ENCODE results near the gene MTREX.

Gene MTREX

DNA sequence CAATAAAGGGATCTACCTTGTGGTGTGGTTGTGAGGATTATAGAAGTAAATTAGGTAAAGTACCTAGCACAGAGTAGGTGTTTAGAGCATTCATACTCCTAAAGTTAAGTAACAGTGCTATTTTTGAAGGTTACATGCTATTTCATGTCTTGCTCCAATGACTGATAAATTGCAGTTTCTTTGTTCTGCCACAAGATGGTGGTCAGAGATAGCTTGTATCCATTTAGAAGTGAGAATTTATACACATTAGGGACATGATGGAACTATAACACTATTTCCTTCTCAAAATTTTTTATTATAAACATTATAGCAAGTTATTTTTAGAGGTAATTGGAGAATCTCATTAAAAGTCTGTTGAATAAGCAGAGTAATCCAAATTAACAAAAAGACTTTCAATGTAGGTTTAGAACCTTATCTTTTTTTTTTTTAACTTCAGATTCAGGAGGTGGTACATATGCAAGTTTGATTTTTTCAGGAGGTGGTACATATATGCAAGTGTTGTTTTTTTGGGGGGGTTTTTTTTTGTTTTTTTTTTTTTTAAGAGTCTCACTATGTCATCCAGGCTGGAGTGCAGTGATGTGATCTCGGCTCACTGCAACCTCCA lies 17.1 kb downstream of the MTREX start:
- DNase-seq (ENCODE audit: low spot score), result no peak

DNA sequence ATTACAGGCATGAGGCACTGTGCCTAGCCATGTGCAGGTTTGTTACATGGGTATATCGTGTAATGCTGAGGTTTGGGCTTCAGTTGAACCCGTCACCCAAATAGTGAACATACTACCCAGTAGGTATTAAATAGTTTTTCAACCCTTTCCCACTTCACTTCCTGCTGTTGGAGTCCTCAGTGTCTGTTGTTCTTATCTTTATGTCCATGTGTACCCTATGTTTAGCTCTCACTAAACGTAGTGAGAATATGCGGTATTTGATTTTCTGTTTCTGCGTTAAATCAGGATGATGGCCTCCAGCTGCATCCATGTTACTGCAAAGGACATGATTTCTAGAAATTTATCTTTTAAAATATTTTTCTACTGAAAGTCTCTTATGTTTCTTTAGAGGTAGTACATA lies 17.8 kb downstream of the MTREX start:
- DNase-seq (ENCODE audit: low spot score), result no peak

DNA sequence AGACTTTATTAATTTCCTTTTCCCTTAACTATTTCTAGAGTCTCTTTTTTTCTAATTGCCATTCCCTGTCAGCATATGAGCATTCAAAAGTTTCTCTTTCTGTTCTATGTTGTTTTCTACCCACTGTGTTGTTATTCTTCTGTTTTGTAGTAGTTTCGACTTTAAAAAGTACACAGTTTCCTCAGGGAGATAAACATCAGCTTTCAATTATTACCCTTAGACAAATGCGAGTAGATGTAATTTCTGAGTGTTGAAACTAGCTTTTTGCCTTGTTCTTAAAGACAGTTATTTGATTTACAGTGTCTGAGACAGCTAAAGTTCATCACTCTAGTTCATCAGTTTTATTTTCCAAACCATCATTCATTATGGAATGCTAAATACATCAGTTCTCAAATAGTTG lies 19.5 kb downstream of the MTREX start:
- DNase-seq (ENCODE audit: low spot score), result no peak

DNA sequence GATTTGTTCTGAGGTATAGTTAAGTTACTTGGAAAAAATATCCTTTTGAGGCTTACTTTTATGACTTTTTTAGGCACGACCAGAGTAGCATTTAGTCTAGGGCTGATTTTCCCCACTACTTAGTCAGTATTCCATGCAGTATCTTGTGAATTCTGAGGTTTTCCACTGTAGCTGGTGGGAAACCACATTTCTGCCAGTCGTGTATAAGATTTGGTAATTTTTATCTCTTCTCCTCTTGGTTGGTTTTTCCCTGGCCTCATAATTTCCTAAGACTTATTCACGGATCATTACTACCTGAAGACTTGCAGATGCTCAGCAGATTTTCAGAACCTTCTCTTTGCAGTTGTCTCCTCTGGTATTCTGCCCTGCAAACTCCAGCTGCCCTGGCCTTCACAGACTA lies 23.5 kb downstream of the MTREX start:
- no peak for DNase-seq (ENCODE audit: low spot score)

DNA sequence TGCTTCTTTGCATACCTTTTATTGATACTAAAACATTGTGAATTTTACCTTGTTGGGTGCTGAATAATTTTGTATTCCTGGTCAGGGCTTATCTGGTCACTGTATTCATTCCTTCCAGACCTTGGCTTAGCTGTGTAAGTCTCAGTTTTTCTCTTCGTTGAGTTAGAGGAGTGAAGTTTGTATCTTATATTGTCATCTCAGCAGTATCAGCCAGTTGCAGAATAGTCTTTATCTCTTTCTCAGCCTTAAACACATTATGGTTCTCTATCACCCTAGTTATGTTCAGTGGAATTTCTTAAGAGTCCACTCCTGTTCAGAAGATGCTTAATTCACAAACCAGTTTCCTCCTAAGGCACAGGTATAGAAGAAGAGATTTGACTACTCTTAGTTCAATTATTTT lies 25.2 kb downstream of the MTREX start:
- no peak for DNase-seq (ENCODE audit: low spot score)

DNA sequence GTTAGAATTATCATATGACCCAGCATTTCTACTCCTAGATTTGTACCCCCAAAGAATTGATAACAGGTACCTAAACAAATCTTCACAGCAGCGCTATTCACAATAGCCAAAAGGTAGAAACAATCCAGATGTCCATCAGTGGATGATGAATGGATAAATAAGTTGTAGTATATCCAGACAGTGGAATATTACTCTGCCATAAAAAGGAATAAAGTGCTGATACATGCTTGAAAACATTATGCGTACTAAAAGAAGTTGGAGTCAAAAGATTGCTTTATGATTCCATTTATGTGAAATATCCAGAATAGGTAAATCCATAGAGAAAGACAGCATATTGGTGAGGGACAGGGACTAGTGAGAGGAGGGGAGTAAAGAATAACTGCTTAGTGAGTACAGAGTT lies 26.0 kb downstream of the MTREX start:
- DNase-seq (ENCODE audit: low spot score), result no peak

DNA sequence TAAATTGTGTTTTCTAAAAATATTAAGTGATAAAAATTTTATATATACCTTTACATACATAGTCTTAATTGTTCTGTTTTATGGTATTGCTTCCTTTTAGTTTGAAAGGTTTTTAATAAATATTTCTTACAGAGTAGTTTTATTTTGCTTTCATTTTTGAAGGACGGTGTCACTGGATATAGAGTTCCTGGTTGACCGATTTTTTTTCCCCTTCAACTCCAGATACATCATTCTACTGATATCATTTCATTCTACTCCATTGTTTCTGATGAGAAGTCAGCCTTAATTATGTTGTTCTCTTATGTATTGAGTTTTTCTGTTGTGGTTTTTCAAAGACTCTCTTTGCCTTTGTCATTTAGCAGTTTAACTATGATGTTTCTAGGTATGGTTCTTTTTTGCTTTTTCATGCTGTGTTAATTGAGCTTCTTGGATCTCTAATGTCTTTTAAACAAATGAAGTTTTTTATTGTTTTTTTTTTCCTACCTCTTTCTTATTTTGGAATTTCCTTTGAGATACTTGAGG lies 30.4 kb downstream of the MTREX start:
- DNase-seq (ENCODE audit: low spot score), result no peak

DNA sequence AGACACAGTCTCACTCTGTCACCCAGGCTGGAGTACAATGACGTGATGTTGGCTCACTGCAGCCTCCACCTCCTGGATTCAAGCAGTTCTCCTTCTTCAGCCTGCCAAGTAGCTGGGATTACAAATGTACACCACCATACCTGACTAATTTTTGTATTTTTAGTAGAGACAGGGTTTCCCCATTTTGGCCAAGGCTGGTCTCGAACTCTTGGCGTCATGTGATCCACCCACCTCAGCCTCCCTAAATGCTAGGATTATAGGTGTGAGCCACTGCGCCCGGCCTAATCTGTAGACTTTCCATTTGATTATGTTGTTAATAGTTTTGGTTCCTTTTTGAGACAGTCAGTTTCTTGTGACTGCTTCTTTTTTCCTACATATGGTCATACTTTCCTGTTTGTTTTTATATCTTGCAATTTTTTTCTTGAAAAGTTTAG lies 31.0 kb downstream of the MTREX start:
- DNase-seq (ENCODE audit: low spot score), result no peak

DNA sequence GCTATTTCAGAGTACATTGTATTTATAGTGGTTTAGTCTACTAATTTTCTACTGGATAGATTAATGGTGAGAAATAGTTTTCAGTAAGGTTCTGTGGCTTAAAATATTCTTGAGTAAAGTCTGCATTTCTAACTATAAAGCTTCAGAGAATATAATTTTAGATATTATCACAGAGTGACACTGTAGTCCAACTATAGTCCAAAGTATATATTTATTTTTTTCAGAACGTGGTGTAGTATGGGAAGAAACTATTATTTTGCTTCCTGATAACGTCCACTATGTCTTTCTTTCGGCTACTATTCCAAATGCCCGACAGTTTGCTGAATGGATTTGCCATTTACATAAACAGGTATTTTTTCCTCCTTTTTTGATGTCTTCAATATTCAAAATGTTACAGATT lies 35.3 kb downstream of the MTREX start:
- DNase-seq (ENCODE audit: low spot score), result no peak

DNA sequence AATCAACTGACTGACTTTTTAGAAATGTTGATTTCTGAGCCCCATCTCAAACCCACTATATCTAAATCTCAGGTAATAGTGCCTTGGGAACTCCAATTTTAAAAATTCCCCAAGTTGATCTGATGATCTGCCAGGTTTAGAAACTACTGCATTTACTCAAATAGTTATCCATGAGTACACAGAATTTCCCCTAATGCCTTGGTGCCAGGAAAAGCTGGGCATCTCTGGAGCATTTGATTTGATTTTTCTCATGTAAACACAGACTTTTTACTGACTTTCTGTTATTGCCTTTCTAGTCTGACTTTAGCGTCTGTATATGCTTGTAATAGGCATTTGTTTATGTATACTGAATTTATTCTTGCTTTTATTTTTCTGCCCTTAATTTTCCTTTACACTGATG lies 35.8 kb downstream of the MTREX start:
- DNase-seq (ENCODE audit: low spot score), result no peak

DNA sequence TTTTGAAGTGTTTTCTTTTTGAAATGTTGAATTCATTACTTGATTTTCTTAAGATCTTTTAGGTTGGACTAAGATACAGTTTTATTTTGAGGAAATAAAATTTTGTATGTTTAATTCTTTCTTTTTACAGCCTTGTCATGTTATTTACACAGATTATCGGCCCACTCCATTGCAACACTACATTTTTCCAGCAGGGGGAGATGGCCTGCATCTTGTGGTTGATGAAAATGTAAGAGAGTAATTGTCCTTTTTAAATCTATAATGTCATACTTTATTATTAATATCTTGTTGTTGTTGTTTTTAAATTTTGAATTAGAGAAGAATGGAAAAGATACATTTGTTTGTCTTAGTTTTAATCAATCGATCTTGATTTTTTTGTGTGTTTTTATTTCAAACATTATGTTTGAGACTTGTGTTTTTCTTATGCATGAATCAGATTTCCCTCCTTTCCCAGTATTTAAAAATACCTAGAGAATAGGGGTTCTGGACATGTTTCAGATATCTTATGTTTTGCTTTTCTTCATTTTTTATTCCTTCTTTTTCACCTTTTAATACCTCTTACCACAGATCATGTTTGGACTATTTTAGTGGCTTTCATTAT lies 36.7 kb downstream of the MTREX start:
- DNase-seq (ENCODE audit: low spot score), result no peak

DNA sequence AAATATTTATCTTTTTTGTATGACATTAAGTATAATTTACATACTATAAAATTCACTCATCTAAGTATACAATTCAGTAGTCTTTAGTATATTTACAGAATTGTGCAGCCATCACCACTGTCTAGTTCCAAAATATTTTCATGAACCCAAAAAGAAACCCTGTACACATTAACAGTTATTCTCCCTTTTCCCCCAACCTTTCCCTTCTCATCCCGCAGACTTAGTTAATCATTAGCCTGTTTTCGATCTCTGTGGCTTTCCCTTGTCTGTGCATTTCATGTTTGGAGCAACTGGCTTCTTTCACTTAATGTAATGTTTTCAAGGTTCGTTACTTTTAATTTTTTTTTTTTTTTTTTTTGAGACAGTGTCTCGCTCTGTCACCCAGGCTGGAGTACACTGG lies 37.5 kb downstream of the MTREX start:
- DNase-seq (ENCODE audit: low spot score), result peak; percentile 12

DNA sequence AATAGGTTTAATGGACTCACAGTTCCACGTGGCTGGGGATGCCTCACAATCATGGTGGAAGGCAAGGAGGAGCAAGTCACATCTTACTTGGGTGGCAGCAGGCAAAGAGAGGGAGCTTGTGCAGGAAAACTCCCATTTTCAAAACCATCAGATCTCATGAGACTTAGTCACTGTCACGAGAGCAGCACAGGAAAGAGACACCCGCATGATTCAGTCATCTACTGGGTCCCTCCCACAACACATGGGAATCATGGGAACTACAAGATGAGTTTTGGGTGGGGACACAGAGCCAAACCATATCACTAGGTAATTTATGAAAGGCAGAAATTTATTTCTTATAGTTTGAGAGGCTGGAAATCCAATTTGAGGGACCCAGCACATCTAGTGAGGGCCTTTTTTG lies 40.0 kb downstream of the MTREX start:
- DNase-seq (ENCODE audit: low spot score), result no peak

DNA sequence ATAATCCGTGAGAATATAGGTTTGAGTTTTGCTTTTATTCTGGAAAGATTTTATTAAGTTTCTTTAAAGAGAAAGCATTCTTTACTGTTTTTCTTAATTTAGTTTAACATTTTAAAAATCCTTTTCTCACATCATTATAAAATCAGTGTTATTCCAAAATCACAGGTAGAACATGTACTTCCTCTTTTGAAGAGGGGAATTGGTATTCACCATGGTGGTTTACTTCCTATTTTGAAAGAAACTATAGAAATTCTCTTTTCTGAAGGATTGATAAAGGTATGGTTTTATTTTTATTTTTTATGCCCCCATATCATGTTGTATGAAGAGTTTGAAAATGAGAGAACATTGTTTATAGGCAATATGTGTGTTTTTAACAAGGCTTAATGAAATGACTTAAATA lies 43.0 kb downstream of the MTREX start:
- DNase-seq (ENCODE audit: low spot score), result no peak

DNA sequence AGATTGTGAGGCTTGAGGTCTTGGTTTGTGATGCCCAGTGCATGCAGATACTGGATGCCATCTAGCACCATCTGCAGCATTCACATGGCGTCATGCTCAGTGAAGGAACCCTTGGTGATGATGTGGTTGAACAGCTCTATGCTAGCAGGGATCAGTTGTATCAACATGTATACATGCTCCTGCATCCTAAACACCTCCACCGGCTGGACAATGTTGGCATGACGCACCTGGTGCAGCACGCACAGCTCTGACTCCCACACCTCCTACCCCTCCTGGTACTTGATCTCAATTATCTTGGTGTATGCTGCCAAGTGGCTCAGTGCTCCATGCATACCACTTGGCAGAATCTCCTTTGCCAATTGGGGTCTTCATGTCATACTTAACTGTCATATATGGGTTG lies 49.1 kb downstream of the MTREX start:
- DNase-seq (ENCODE audit: low spot score), result no peak

DNA sequence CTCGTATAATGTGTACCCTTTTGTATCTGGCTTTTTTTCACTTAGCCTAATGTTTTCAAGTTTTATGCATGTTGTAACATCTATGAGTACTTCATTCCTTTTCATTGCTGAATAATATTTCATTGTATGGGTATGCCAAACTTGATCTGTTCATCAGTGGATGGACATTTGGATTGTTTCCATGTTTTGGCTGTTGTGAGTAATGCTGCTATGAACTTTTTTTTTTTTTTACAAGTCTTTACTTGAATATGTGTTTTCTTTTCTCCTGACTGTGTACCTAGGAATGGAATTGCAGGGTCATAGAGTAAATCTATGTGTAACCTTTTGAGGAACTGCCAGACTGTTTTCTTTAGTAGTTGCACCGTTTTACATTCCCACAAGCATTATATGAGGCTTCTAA lies 52.4 kb downstream of the MTREX start:
- DNase-seq (ENCODE audit: low spot score), result no peak

DNA sequence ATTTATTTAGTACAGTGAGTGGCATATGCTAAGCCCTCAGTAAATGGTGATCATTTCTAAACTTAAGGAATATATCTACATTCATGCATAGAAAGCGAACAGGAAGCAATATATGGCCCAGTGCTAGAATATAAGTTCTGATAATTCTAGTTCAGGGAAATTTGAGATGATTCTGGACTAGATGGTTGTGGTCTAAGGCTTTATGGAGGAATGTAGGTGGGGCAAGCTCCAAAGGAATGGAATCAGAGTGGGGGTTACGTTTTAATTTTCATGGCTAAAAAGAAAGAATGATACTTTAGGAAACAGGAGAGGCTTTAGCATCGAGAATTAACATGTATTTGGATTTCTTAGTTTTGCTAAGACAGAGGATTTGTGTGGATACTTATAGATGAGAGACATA lies 56.1 kb downstream of the MTREX start:
- DNase-seq (ENCODE audit: low spot score), result no peak

DNA sequence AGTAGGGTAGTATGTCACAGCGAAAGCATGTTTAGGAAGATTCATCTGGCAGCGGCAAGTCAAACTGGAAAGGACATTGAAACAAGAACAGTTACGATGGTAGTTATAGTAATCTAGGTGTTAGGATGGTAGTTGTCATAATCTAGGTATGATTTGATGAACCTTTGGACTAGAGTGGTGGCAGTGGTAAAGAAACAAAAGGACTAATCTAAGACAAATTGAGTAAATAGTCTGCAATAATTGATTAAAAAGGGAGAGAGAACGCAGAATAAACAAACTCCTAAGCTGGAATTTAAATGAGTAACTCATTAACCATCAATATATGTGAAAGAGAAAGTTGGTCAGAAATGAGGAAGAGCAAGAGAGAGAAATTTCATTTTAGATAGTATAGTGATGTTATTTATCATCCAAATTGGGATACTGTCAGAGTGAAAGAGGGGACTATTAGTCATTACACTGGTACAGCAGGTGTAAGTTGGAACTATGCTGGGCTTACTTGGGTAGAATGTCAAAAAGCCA lies 56.8 kb downstream of the MTREX start:
- no peak for DNase-seq (ENCODE audit: low spot score)

DNA sequence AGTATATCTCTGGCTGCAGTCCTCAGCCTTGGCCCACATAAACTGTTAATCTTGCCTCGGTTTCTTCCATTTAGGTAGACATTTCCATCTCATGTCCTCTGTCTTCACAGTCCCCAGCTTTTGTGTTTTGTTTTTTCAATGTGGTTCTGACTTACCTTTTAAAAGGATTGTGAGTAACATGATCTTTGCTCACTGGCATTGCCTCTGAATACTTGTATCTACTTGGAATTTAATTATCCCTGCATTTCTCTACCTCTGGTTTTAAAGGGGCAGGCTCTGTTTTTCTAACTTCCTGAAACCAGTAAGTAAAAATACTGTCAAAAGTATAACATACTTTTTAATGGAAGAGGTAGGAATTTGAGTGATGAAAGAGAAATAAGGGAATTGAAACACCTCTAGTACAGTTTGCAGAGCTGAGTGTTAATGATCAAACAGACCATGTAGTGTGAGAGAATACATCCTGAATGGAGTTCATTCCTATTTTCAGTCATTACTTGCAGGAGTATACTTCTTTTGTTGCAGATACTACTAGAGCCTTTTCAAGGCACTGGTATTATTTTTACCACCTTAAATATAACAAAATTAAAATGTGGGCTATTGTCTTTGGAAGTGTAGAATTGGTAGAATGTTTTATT lies 62.6 kb downstream of the MTREX start:
- DNase-seq (ENCODE audit: low spot score), result no peak

DNA sequence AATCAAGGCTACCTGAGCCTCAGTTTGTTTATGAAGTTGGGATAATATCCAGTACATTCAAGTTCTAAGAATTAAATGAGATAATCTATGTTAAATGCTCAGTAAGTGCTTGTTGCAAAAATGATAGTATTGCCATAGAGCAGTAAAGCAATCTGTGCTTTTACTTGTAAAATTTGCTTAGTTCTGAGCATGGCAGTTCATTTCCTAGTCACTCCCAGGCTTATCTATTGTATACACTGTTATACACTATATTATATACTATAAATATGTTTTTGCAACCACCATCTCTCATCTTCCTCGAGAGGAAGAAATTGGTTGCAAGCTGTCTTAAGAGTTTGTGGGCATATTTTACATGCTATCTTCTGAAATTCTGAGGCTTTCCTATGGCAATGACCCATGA lies 63.4 kb downstream of the MTREX start:
- no peak for DNase-seq (ENCODE audit: low spot score)

DNA sequence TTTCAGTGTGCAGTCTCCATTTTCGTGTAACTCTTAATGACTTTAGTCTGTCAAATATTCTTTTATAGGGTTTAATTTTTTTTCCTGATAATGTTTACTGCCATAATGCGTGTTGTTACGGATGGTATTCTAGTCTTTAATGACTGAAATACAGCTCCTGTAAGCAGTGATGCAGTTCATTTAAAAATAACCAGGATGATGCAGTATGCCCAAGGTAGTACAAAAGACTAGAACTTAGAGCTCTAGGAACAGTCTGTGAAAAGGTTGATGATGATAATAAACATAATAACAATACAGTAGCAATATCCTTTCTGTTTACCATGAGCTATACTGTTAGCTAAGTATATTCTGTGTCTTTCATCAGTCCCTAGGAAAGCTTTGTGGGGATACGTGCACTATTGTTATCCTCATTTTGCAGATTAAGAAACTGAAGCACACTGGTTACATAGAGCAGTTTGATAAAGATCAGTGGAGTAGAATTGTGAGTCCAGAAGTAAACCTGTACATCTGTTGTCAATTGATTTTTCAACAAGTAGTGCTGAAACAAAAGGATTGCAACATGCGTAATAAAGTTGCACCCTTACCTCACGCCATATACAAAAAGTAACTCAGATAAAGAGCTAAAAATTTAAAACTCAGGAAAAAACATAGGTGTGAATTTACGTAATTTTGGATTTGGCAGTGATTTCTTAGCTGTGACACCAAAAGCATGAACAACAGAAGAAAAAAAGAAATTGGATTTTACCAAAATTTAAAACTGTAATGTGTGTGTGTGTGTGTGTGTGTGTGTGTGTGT lies 64.5 kb downstream of the MTREX start:
- DNase-seq (ENCODE audit: low spot score), result no peak

DNA sequence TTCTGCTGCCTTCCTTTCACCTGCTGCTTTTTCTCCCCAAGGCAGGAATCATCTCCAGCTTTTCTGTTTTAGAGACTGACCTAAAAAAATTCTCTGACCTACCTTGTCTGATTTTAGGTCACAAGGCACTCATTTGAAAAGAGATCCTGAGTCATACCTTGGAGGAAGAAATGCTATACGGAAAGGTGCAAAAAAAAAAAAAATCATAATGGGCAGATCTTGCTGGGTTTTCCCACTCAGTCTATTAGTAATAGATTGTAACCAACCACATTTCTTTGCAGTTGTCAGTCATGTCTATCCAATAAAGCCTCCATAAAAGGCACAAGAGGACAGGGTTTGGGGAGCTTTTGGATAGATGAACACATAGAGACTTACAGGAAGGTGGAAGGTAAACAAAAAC lies 70.0 kb downstream of the MTREX start:
- DNase-seq (ENCODE audit: low spot score), result no peak

DNA sequence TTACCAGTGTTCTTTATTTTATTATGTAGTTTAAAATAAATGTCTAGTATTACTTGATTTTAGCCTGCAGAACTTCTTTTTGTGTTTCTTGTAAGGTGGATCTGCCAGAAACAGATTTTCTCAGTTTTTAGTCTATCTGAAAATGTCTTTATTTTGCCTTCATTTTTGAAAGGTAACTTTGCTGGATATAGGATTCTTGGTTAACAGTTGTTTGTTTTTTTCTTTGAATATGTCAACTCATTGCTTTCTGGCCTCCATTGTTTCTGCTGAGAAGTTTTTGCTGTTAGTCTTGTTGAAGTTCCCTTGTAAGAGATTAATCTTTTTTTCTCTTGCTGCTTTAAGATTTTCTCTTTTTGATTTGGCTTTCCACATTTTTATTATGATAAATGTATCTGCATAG lies 75.5 kb downstream of the MTREX start:
- no peak for DNase-seq (ENCODE audit: low spot score)

Data from HuH-7 (cell line).